HG03095 (cell line): Measurements from ENCODE around the gene TTC7B.
"Not testable (repeated sequence)": the region's sequence is repeated elsewhere in the genome, so short reads cannot be mapped to it uniquely, and the experiment has no call there.

Experiments
- ATAC-seq: cut with Tn5 transposase; IDR thresholded peaks from one replicate; pipeline ENCODE4 v1.9.1; 2021; ENCODE audit warnings: moderate library complexity; ENCODE audit not compliant: unreplicated experiment

TTC7B gene

DNA sequence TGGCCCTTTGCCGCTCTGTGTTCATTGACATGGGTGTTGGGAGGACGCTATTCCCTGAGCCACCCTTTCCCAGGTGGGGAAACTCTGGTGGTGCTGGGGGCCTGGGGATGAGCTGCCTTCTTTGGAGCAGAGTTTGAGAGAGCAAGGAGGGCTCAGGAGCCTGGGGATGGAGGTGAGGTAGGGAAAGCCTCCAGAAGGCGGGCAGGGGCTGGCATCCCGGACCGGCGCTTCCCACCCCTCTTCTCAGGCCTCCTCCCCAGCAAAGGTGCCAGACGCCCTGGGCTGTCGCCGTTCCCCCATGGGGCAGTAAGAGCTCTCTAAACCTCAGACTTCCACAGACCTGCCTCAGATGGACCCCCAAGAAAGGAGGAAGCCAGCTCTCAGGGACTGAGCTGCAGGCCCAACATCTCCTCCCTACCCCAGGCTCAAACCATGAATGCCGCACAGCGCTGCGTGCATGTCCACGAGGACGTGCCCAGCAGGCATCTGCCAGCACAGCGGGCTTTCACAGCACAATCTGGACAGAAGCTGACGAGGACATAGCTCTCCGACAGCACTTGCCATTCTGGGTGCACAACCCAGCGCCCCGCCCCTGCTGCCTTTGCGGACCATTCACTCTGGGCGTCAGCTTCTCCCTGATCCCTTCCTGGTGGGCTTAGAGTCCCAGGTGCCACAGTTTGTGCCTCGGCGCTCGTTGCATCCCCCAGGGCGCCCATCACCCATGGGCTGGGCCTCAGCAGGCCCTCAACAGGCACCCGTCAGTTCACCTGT lies 14.9 kb upstream of the TTC7B start:
- ATAC-seq, result no peak

DNA sequence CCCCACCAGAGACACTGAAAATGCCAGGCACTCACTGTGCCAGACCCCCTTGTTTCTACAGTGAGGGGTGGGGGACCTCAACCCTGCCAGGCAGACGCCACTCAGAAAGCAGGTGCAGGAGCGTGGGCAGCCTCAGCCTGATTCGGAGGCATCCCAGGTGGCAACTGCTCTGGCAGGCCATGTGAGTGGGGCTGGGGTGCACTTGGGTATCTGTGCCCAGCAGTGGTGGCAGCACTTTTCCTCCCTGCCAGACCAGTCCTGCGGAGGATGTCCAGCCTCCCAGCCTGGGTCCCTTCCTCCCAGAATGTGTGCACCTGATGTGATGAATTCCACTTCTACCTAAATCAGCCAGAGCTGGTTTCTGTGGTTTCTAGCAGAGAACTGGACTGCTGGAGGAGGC lies 13.4 kb upstream of the TTC7B start:
- ATAC-seq, result no peak

DNA sequence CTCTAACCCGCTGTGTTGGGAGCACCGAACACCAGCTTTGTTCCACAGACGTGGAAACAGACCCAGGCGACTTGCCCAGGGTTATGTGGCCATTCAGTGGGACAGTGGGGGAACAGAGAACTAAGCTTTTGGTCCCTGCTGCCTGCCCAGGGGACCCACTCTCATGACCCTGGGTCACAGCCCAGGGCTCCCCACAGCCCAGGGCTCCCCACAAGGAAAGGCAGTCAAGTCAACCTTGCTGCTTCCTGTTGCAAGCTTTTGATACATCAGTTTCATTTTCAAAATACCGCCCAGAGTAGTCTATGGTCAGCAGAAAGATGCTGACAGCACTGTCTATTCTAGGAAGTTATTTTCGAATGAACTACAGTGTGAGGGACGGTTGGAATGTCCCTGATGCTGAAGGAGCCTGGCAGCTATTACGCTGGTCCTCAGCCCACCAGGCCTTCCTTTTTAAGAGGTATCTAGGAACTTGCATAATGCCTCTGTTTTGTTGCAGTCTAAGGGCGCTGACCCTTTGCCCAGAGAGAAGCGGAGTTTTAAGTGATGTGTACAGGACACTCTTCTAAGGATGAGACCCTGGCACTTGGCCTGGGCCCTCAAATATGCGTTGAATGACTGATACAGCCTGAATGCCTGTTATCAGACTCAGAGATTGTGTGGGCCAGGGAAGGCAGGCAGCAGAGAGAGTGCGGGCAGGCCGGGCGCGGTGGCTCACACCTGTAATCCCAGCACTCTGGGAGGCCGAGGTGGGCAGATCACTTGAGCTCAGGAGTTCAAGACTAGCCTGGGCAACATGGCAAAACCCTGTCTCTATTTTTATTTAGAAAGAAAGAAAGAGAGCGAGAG lies 12.6 kb upstream of the TTC7B start:
- peak; percentile 48 for ATAC-seq

DNA sequence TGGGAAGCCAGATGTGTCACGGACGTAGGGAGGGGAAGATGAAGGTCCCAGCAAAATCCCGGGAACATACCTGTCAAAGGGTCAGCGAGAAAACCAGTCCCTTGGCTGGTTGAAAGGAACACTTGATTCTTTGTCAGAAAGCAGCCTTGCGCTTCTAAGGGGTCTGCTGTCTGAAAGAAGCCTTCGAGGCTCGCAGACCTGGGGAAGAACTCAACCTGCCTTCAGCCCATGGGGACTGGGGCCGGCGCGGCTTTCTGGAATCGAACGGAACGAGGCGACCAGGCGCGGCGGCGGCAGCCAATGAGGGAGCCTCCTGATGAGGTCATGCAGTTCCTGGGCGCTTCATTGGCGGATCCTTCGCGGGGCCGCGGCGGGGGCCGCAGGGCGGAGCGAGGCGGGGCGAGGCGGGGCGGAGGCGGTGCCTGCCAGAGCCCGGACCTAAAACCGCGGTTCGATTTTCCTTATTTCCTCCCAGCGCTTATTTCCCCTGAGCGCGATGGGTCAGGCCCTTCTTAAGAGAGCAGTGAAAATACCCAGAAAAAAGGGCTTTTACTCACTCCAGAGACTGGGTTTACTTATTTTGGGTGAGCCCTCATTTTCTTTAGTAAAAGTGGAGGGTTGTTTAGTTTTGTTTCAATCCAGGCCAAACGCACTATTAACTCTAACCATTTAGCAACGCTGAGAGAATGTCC lies 11.8 kb upstream of the TTC7B start:
- peak; percentile 98 for ATAC-seq

DNA sequence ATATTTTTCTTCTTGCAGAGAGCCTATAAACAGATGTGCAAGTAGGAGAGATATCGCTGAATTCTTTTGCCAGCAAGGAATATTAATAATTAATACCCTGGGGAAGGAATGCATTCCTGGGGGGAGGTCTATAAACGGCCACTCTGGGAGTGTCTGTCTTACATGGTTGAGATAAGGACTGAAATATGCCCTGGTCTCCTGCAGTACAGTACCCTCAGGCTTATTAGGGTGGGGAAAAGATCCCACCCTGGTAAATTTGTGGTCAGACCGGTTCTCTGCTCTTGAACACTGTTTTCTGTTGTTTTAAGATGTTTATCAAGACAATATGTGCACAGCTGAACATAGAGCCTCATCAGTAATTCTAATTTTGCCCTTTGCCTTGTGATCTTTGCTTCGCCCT lies 7.3 kb upstream of the TTC7B start:
- ATAC-seq, result not testable (repeated sequence)

DNA sequence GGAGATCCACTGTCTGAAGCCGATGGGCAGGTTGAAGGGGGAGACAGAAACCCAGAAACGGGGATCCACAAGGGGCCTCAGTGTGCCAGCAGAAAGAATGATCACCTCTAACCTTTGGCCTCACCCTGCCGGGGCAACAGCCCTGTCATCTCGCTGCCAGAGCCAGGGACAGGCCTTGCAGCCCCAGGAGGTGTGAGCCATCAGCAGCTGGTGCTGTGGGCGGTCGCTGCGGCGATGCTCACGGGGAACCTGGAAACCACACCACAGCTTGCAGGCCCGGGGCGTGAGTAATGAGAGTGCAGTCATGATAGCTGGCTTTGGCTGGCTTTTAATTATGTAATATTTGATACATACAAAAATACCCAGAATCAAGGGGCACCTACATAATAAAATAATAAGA lies 4.7 kb upstream of the TTC7B start:
- no peak for ATAC-seq

DNA sequence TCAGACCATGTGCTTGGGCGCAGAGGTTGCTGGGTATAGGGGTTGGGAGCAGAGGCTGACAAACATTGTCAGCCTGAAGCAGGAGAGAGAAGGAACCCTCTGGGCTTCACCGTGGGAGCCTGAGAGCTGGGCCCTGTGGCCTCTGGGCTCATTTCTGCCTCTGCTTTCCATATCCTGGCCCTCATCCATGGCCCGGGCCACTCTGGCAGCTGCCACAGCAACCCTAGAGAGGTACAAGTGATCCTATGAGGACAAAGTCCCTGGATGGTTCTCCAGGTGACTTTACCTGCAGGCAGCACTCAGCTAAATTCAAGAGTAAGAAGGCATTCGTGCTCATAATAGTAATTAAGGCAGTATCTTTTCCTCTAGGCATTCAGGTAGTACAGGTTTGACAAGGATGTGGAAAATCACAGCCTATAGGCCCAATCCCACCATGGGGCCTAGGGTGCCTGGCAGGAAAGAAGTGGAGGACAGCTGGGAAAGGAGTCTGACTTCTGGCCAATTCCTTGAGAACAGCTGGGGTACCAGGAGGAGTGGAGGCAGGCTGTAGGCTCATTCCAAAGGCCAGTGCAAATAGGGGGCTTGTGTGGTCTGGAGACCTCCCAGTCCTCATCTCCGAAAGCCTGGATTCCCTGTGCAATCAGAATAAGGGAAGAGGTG lies 3.6 kb upstream of the TTC7B start:
- no peak for ATAC-seq

DNA sequence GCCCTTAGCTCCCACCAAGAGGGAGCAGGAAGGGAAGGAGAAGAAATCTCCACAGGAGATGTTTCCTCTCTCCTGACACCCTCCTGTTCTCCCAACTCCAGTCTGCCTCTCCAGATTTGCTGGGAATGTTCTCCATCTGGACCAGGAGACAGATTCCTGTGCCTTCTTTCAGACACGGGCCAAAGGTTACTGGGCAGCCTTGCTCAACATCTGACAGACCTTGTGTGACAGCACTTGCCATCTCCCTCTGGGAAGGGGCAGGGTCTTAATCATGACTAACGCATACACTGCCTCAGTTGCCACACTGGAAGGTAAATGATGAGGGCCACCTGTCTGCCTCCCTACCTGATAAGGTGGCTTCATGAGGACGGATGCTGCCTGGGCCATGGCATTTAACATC lies 2.5 kb upstream of the TTC7B start:
- no peak for ATAC-seq

DNA sequence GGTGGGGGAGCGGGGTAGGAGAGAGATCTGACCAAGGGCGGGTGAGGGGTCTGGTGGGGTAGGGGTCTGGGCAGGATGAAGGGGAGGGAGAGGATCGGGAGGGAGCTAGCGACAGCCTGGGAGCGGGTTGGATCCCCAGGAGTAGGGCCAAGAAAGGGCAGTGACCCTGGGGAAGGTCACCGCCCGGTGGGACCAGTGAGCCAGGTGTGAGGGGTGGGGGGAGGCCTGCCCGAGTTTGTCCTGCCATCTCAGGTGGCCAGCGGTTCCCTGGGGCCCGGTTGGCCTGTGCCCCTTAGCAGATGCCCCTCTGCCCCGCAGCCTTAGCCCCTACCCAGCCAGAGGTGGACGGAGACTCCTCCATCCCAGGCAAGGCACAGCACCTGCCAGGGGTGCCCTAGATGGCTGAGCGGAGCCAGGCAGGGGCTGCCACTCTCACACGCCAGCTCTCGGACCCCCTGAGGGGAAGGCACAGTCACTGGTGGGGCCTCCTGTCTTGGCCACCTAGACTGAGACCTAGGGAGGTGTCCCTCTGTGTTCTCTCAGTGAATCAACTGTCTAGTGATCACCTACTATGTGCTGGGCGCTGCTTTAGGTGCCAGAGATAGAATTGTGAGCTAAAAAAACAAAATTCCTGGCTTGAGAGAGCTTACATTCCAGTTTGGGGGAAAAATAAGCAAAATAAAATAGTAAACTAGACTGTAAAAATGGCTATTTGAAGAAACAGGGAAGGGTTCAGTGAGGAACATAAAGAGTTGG lies 629 bp upstream of the TTC7B start:
- ATAC-seq, result no peak

DNA sequence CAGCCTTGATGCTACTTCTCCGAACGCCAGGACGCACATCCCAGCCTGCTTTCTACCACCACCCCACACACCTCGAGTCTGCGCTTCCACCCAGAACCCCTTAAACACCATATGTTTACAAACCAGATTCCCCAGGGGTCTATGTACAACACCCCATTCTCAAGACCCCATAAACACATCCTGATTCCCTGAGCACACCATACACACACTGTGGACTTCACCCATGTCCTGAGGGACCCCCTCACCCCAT lies 733 bp downstream of the TTC7B start:
- ATAC-seq, result no peak

DNA sequence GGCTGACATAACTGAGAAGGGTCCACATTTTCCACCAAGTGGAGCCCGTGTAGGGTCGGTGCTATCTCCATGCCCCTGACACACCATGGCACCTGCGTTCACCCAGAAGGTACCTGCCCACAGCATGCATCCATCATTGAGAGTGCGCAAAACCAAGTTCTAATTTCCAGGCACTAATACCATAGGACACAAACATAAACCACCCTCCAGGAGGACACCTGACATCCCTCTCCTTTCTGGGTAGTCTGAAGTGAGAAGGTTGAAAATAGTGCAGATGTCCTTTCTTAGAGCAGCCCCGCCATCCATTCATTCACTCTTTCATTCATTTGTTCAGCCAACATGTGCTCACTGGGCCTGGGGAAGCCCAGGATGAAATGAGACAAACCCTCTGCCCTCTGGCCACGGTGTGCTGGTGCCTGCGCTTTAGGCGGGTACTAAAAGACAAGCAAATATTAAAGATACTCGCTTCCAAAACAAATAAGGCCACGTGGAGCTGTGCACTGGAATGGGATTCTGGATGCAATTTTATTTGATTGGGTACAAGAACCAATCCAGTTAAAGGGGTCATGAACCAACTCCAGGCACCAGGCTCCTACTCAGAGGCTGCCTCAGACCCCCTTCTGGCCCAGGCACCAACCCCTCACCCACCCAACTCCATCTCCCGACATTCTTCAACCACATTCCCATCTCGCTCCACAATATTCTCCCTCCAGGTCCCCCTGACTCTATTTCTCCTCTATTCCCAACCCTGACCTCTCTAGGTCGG lies 1.2 kb downstream of the TTC7B start:
- no peak for ATAC-seq

DNA sequence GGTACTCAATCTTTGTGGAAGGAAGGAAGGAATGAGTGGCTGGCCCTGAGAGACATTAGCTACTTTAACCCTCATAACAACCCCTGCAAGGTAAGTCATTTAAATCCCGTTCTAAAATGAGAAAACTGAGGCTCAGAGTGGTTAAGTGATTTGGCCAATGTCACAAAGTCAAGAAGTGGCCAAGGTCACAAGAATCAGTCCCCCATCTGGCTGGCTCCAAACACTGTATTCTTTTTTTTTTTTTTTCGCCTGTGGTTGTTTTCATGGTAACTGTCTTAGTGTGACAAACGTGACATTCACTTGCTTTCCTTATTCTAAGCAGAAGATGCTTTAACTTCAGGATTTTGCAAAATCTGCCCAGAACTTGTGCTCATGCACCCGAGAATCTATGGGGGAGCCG lies 2.8 kb downstream of the TTC7B start:
- no peak for ATAC-seq

DNA sequence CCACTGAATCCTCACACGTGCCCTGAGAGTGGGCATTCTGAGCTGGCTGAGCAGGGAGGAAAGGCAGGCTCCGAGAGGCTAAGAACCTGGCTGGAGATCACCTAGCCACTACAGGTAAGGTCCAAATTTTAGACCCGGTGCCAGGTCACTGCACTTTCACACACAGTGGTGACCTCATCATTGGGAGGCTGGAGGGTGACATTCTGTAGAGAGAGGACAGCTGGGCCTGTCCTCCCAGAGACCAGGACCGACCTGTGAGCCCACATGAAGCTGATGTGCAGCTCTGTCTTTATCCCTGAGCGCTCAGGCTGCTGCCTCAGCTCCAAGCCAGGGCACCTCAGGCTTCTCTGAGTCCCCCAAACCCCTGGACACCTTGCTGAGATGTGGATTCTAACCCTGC lies 4.1 kb downstream of the TTC7B start:
- no peak for ATAC-seq

DNA sequence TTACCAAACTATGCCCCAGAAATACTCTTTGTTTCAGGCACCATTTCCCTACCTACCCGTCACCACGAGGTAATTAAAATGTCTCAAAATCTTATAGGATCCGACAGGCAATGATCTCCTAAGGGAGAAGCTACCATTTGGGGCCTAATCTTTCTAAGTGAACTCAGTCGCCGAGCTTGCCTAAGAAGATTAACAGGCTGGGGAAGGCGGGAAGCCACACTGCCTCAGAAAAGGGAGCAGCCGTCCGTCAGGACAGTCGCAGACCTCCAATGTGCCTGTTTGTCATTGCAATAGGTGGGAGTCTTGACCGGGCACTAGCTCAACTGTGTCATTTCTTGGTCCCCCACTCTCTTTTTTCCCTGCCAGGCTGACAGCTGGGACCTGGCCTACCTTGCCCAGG lies 4.6 kb downstream of the TTC7B start:
- ATAC-seq, result no peak

DNA sequence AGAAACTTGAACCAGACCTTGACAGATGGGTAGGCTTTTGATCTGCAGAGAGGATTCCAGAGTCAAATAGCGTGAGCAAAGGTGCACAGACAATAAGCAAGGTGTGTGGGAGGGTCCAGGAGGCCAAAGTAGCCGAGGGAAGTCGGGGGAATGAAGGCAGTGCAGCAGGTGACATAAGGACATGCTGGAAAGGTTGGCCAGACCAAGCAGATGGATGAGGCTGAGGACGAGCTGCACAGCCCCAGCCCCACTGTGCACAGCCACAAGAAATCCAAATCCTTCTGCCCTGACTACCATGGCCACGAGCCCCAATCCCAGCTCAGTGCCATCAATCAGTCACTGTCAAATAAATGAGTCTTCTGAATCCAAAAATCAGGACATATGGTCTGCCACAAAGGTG lies 5.4 kb downstream of the TTC7B start:
- no peak for ATAC-seq

DNA sequence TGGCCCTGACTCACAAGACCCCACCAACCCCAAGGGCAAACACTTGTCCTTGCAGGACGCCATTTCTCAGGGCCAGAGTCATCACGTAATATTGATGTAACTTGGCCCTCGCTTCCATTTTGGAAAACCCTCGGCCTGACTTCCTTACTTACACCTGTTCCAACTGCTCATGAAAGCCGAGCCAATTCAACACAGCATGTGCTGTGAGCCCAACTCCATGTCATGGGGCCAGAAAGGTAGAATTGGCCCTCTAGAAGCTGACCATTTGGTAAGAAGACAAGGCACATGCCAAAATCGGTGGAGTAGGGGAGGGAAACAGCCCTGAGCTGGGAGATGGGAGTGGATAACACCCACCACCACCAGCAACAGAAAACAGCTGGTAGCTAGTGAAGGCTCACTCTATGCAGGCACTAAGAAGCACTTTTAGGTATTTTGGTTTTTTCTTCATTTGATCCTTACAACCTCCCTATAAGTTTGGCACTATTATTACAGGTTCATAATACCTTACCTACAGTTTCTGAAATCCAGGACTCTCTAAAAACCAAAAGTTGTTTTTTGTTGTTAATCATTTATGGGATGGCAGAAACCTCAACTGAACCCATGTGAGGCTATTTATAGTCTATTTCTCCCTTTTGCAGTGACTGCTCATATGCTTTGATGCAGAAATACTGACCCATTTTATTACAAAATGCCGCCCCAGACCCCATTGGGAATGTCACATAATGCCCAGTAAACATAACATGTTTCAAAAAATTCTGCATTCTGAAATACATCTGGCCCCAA lies 6.5 kb downstream of the TTC7B start:
- no peak for ATAC-seq

DNA sequence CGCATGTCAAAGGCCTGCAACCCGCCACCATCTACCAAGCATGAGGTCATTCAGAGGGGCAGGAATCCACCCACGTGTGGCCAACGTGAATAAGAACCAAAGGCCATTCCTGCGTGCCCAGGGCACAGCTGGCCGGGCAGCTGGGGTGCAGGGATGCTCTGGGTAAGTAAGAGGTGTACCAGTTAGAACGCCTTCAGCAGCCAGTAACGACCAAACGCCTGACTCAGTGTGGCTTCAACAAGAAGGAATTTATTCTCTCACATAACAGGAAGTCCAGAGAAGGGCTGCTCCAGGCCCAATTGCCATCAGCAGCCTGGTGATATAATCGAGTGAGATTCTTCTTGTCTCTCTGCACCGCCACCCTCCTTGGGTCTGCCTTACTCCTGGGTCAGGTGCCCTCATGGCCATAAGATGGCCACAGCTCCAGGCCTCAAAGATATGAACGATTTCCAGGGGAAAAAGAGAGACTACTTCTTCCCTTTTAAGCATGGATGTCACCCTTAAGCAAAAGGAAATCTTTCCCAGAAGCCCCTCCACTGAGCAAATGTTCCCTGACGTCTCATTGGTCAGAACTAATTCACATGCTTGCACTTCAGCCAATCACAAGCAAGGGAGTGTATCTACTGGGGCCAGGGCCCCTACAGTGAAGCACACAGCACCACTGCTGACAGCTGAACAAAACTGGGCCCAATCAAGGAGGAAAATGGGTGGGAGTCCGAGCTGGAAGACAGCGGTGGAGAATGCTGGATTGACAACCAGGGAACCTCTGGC lies 7.3 kb downstream of the TTC7B start:
- ATAC-seq, result no peak

DNA sequence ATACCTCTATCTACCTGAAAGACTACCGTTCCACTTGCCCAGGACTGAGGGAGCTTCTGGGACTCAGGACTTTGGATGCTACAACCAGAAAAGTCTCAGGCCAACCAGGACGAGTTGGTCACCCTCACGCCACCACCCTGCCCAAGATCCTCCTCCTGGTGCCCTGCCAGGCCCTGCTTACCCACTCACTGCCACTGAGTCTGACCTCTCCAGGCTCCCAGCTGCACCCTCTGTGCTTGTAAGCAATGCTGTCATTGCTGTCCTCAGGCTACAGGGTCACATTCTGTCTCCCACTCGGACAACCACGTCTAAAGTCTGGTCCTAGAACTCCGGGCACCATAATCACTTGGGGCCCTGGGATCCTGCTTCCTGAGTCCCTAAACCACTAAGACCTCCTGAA lies 9.2 kb downstream of the TTC7B start:
- no peak for ATAC-seq
